ENCODE measurements around the gene ANXA3.

DNA sequence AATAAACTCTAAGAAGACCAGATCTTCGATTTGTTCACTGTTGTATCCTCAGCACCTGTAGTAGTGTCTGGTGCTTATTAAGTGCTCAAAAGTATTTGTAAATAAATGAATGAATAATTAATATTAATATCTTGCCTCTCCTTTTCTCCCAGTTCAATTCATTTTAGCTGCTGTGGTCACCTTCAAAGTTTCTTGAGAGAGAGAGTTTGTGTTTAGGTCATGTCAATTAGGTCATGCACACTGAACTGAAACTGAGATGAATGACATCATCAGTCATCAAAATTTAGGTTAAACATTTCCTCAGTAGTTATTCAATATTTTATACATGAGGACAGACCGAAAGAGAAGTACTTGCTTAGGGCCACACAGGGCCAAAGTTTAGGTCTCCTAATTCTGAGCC is 73.5 kb downstream of the ANXA3 start:
- TF ChIP-seq, protein P1, sequence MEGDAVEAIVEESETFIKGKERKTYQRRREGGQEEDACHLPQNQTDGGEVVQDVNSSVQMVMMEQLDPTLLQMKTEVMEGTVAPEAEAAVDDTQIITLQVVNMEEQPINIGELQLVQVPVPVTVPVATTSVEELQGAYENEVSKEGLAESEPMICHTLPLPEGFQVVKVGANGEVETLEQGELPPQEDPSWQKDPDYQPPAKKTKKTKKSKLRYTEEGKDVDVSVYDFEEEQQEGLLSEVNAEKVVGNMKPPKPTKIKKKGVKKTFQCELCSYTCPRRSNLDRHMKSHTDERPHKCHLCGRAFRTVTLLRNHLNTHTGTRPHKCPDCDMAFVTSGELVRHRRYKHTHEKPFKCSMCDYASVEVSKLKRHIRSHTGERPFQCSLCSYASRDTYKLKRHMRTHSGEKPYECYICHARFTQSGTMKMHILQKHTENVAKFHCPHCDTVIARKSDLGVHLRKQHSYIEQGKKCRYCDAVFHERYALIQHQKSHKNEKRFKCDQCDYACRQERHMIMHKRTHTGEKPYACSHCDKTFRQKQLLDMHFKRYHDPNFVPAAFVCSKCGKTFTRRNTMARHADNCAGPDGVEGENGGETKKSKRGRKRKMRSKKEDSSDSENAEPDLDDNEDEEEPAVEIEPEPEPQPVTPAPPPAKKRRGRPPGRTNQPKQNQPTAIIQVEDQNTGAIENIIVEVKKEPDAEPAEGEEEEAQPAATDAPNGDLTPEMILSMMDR (IDR thresholded peaks at IDR 0.05) = no peak
- TF ChIP-seq EP300 (IDR thresholded peaks at IDR 0.05) = no peak

Data from gastroesophageal sphincter (tissue), 3 donors.